Astrocyte of the spinal cord (primary cell): ENCODE measurements around the gene RAMACL.

ENCODE experiments used
- DNase-seq: peaks from one replicate; pipeline ENCODE4 v3.0.0; 2011; ENCODE audit warnings: low read depth, low spot score
- H3K4me3 ChIP-seq: 2 replicates; pipeline ENCODE4 v1.5.1; 2011; ENCODE audit warnings: low read depth, mild to moderate bottlenecking, low read length, moderate library complexity
- in situ Hi-C: cut with HindIII; loops from 2 replicates; pipeline ENCODE4 v1.10.0; 2017; ENCODE audit warnings: low sequenced_read_pairs
- TF ChIP-seq, protein P1 (sequence below): IDR thresholded peaks from 2 replicates; pipeline ENCODE4 v1.5.1; 2012; ENCODE audit warnings: low read depth, mild to moderate bottlenecking, low read length, inconsistent platforms

The RAMACL gene

GRCh38 chr6:166612471-166612881 is 26.0 kb upstream of the RAMACL start:
- H3K4me3 ChIP-seq: no peak overlapping the region
- DNase-seq: no peak
- in situ Hi-C loops: no loop called here
- TF ChIP-seq, protein P1, sequence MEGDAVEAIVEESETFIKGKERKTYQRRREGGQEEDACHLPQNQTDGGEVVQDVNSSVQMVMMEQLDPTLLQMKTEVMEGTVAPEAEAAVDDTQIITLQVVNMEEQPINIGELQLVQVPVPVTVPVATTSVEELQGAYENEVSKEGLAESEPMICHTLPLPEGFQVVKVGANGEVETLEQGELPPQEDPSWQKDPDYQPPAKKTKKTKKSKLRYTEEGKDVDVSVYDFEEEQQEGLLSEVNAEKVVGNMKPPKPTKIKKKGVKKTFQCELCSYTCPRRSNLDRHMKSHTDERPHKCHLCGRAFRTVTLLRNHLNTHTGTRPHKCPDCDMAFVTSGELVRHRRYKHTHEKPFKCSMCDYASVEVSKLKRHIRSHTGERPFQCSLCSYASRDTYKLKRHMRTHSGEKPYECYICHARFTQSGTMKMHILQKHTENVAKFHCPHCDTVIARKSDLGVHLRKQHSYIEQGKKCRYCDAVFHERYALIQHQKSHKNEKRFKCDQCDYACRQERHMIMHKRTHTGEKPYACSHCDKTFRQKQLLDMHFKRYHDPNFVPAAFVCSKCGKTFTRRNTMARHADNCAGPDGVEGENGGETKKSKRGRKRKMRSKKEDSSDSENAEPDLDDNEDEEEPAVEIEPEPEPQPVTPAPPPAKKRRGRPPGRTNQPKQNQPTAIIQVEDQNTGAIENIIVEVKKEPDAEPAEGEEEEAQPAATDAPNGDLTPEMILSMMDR: no peak

GRCh38 chr6:166611631-166612030 is 25.2 kb upstream of the RAMACL start:
- H3K4me3 ChIP-seq: no peak overlapping the region
- DNase-seq: no peak
- in situ Hi-C loops: no loop called here
- TF ChIP-seq, protein P1: no peak

DNA sequence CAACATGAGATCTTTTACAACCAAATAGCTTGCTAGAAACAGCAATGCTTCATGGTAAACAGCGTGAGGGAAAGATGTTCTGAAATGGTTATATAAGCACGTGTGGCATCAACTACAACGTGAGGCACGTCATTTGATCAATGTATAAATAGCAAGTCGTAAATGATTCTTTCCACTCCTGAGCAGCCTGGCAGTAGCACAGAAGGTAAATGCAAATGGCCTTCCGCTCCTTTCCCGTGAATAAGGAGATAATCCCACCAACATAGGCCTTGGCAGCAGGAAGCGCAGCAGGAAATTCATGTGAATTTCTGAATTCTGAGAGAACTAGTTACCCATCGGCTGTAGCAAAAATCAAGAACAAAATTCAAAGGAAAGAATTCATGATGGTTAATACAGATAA is 23.6 kb upstream of the RAMACL start:
- no peak for DNase-seq
- in situ Hi-C loops: no loop called here
- H3K4me3 ChIP-seq: no peak overlapping the region
- TF ChIP-seq, protein P1: no peak

DNA sequence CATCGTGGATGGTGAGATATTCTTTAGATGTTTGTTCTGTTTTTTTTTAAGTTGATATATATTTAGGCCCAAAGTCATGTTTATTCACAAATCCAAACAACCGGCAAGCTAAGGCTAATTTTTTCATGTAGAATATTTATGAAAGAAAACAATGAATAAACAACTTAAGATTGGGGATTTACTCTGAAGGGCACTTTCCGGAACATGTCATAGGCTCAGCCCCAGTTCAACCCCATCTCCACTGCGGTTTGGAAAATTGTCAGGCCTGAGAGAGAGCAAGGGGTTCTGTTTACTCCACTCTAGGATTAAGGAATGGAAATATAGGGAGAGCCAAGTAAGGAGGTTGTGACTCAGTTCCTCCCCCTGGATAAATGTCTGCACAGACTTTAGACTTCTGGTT is 22.3 kb upstream of the RAMACL start:
- TF ChIP-seq, protein P1: no peak
- in situ Hi-C loops: no loop called here
- no peak for DNase-seq
- no peak overlapping the region for H3K4me3 ChIP-seq

DNA sequence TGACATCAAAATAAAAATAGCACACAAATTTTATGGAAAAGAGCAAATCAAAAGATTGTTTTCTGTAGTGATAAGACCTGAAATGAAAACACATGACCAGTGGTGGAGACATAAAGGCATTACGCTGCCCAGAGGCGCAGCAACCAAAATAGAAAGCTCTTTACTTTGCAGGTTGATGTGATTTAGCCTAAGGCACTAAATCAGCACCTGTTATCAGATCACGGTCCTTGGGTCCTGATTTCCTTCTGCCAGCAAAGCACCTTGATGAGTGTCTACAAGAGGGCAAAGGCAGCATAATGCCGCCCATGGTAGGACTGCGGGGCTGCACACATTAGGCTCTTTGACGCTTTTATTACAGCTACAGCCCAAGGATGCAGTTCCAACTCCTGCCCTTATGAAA is 19.3 kb upstream of the RAMACL start:
- TF ChIP-seq, protein P1: no peak
- DNase-seq: no peak
- in situ Hi-C loops: no loop called here

DNA sequence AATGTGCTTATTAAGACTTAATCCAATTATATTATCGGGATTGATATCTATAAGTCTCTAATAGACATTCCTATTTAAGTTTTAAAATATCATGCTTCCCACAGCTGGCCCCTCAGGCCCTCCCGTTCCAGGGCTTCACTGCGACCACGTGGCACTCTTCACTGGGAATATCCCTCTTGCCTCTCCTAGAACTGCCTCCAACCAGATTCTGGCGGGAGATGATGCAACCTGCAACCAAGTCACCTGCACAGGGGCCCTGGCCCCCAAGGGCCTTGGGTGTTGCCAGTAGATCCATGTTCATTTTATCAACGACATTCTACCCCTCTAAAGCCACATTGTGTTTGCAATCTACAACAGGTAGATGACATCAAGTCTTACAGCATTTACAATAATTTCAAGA is 18.4 kb upstream of the RAMACL start:
- in situ Hi-C loops: no loop called here
- no peak overlapping the region for H3K4me3 ChIP-seq
- DNase-seq: no peak
- TF ChIP-seq, protein P1: no peak

More for the DNA sequence above, 19.3 kb upstream of the RAMACL start:
- no peak overlapping the region for H3K4me3 ChIP-seq

GRCh38 chr6:166604328-166604727 is 17.9 kb upstream of the RAMACL start:
- DNase-seq: no peak
- in situ Hi-C loops: no loop called here
- H3K4me3 ChIP-seq: no peak overlapping the region
- TF ChIP-seq, protein P1: no peak
